SIG-M5 treated with dmso at 0.1 percent for 504 hours (cell line): ENCODE data around the gene TMF1.
A peak's percentile ranks its signal among the peaks of the same experiment; 100 is the strongest.

ENCODE experiments used
- DNase-seq: peaks from one replicate; lab custom pipeline; 2025; ENCODE audit not compliant: unreplicated experiment; lab: John Stamatoyannopoulos, UW

TMF1 gene

DNA sequence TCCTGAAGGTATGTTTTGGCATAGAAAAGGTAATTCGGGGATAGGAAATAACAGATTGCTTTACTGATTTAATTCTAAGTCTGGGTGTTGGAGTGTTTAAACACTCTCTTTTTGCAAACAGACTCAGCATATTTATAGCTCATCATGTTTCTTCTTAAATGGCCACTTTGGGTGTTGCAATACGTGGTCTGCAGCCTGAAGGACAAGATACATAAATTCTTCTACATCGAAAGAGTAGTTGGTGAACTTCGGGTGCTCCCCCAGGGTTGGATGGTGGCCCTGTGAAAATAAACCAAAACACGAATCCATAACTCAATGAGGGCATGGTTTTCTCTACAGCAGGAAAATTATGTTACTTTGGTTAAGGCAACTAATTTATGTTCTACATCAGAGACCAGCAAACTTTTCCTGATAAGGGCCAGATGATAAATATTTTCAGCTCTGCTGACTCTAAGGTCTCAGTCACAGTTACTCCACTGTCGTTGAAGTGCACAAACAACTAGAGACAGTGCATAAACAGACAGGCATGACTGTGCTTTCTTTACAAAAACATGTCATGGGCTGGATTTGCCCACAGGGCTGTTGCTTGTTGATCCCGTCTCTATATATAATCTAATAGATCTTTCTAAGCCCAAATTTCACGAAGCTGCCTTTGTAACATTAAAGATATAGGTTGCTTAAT, 74.5 kb downstream of the TMF1 start:
- DNase-seq, result no peak

DNA sequence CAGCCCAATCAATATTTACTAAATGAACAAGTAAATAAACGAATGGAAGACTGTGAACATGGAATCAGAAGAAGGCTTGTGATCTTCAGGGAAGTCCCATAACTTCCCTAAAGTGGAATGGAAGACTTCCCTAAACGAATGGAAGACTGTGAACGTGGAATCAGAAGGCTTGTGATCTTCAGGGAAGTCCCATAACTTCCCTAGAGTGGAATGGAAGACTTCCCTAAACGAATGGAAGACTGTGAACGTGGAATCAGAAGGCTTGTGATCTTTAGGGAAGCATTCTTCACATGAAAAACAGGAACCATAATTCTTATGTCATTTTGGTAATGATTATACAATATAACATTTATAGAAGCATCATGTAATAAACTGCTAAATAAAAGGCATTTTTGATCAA, 77.4 kb downstream of the TMF1 start:
- DNase-seq, result no peak

DNA sequence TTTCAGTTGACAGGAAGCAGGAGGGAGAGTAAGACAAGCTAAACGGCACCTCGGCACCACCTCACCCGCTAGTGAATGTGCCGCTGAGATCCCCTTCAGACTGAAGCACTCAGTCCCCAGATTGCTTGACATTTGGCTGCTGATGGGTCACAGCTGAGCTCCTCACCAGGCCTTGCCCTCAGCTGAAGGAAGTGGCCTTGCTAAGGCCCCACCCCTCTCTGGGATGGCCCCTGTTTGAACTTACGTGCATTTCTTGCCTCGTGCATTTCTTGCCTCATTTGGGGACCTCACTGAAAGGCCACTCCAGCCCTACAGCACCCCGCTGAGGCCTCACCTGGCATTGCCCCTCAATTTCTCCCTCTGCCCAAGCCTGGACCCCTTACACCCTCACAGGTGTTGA, 78.5 kb downstream of the TMF1 start:
- DNase-seq, result no peak

DNA sequence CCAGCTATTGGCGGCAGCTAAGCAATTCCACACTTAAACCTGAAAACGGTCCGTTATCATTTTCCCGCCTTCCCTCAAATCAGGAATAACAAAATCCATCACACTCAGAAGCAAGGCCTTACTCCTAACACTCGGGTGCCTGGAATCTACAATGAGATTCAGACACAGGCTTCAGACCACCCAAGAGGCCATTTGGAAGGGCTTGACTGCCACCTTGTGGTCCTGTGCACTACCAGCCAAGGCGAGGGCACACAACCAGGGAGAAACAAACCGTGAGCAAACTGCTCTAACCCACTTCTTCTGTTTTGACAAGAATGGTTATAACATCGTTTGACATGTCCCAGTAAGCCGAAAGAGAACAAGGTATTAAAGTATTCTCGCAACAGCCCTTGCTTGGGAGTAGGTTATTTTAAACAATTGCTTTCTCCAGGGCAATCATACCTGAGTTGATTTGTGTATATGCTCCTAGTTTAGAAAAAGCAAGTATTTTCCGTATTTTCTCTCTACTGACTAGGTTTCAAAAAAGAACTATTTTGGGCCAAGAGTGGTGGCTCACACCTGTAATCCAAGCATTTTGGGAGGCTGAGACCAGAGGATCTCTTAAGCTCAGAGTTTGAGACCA, 79.7 kb downstream of the TMF1 start:
- DNase-seq, result peak; percentile 59
